IMR-90 (cell line): ENCODE measurements around the gene MYL12B. TPM values are rescaled to one million over a fixed set of nuclear protein-coding genes. Genes with fewer than 3 reads are reported as not detected.

Source experiments
- ATAC-seq: fragments of 200-7000 bp; cut with Tn5 transposase; 2 replicates; pipeline ENCODE4 v1.9.1; 2020; ENCODE audit warnings: low read depth, mild to moderate bottlenecking, moderate library complexity
- BruUV-seq: library from RNA; stranded (reverse); fragments of 400-500 nt; replicated peaks from 2 replicates; lab custom pipeline; 2021; lab: Mats Ljungman, UMichigan
- CTCF ChIA-PET: fragments of 300-600 bp; formaldehyde crosslinking; extraction: SDS; loops from one replicate; lab custom pipeline; 2021; ENCODE audit warnings: antibody characterized with exemption; lab: Yijun Ruan, JAX
- POLR2A ChIA-PET: fragments of 300-600 bp; sonication (Branson Sonifier 250); formaldehyde crosslinking; loops from one replicate; lab custom pipeline; 2022; ENCODE audit warnings: antibody characterized with exemption; ENCODE audit not compliant: unreplicated experiment; lab: Charles Lee
- DNase-seq: peaks from one replicate; pipeline ENCODE4 v3.0.0; 2013
- H2AFZ ChIP-seq: replicated peaks from 2 replicates; pipeline ENCODE3; 2013; ENCODE audit warnings: low read length, mild to moderate bottlenecking; ENCODE audit not compliant: poor library complexity
- H2AK5ac ChIP-seq: 2 replicates; pipeline ENCODE4 v1.6.1; 2013; ENCODE audit warnings: low read depth, low read length, inconsistent platforms
- H2AK9ac ChIP-seq: replicated peaks from 2 replicates; pipeline ENCODE3; 2013; ENCODE audit warnings: mild to moderate bottlenecking, low read depth, low read length, moderate library complexity; ENCODE audit not compliant: poor library complexity
- H2BK120ac ChIP-seq: 2 replicates; pipeline ENCODE4 v1.6.1; 2013; ENCODE audit warnings: low read depth, low read length, inconsistent platforms
- H2BK15ac ChIP-seq: 3 replicates; pipeline ENCODE4 v1.6.1; 2013; ENCODE audit warnings: low read depth, low read length, inconsistent platforms
- H2BK20ac ChIP-seq: 2 replicates; pipeline ENCODE4 v1.6.1; 2013; ENCODE audit warnings: low read depth, mild to moderate bottlenecking, inconsistent platforms, low read length, moderate library complexity
- H2BK5ac ChIP-seq: 2 replicates; pipeline ENCODE4 v1.6.1; 2013; ENCODE audit warnings: mild to moderate bottlenecking, low read depth, low read length, inconsistent platforms; ENCODE audit not compliant: poor library complexity, severe bottlenecking
- H3K14ac ChIP-seq: replicated peaks from 2 replicates; pipeline ENCODE4 v1.6.1; 2013; ENCODE audit warnings: low read depth, low read length, inconsistent platforms
- H3K18ac ChIP-seq: 2 replicates; pipeline ENCODE4 v1.6.1; 2013; ENCODE audit warnings: low read depth, low read length, control low read depth
- H3K23ac ChIP-seq: 2 replicates; pipeline ENCODE4 v1.6.1; 2013; ENCODE audit warnings: low read depth, low read length, inconsistent platforms
- H3K27ac ChIP-seq: 2 replicates; pipeline ENCODE4 v1.5.1; 2013; ENCODE audit warnings: mild to moderate bottlenecking, control low read depth, low read length; ENCODE audit not compliant: insufficient read depth
- H3K27me3 ChIP-seq: 2 replicates; pipeline ENCODE4 v1.6.1; 2013; ENCODE audit warnings: low read length; ENCODE audit not compliant: control insufficient read depth, insufficient read depth
- H3K36me3 ChIP-seq: 2 replicates; pipeline ENCODE4 v1.6.1; 2013; ENCODE audit warnings: low read length, mixed read lengths; ENCODE audit not compliant: control insufficient read depth, insufficient read depth
- H3K4ac ChIP-seq: 2 replicates; pipeline ENCODE4 v1.6.1; 2013; ENCODE audit warnings: low read depth, low read length, inconsistent platforms
- H3K4me1 ChIP-seq: 2 replicates; pipeline ENCODE4 v1.6.1; 2013; ENCODE audit warnings: low read length, mixed read lengths; ENCODE audit not compliant: control insufficient read depth, insufficient read depth
- H3K4me2 ChIP-seq: 2 replicates; pipeline ENCODE4 v1.6.1; 2013; ENCODE audit warnings: low read depth, mild to moderate bottlenecking, control low read depth, low read length, moderate library complexity
- H3K4me3 ChIP-seq: 2 replicates; pipeline ENCODE4 v1.5.1; 2013; ENCODE audit warnings: low read depth, mild to moderate bottlenecking, control low read depth, low read length, moderate library complexity; ENCODE audit not compliant: insufficient read depth
- H3K56ac ChIP-seq: 2 replicates; pipeline ENCODE4 v1.6.1; 2013; ENCODE audit warnings: low read length, inconsistent platforms; ENCODE audit not compliant: insufficient read depth; ENCODE audit errors: extremely low read depth
- H3K79me1 ChIP-seq, 2 experiments: 2 replicates each; pipeline ENCODE4 v1.6.1; 2013; ENCODE audit warnings: low read length in 2 of 2, inconsistent platforms in 1 of 2, low read depth in 1 of 2
- H3K9ac ChIP-seq: 2 replicates; pipeline ENCODE4 v1.6.1; 2013; ENCODE audit warnings: low read depth, low read length, control low read depth
- H3K9me1 ChIP-seq: 2 replicates; pipeline ENCODE4 v1.6.1; 2013; ENCODE audit warnings: low read length, inconsistent platforms; ENCODE audit not compliant: insufficient read depth
- H3K9me3 ChIP-seq: 2 replicates; pipeline ENCODE4 v1.6.1; 2013; ENCODE audit warnings: low read length; ENCODE audit not compliant: control insufficient read depth, insufficient read depth
- H4K20me1 ChIP-seq: 2 replicates; pipeline ENCODE4 v1.6.1; 2013; ENCODE audit warnings: low read length, inconsistent platforms; ENCODE audit not compliant: insufficient read depth
- H4K5ac ChIP-seq: 2 replicates; pipeline ENCODE4 v1.6.1; 2013; ENCODE audit warnings: mild to moderate bottlenecking, low read depth, low read length, control low read depth
- H4K8ac ChIP-seq, 2 experiments: 2 replicates each; pipeline ENCODE4 v1.6.1; 2013; ENCODE audit warnings: low read depth in 2 of 2, low read length in 2 of 2, control low read depth in 1 of 2, inconsistent platforms in 1 of 2
- H4K91ac ChIP-seq: 2 replicates; pipeline ENCODE4 v1.6.1; 2013; ENCODE audit warnings: low read depth, low read length, inconsistent platforms; ENCODE audit not compliant: insufficient read depth
- RCOR1 ChIP-seq: IDR thresholded peaks from 2 replicates; pipeline ENCODE4 v1.6.1; 2012; ENCODE audit warnings: mild to moderate bottlenecking, low read length, improper control_type of control experiment; ENCODE audit not compliant: insufficient replicate concordance
- WGBS, 2 experiments: methylation state at CpG; one replicate each; pipeline versions ENCODE4 v1.1.5 to v1.1.7; 2013; ENCODE audit warnings: missing lambda C conversion rate in 2 of 2; ENCODE audit not compliant: insufficient read length in 1 of 2; ENCODE audit errors: extremely low coverage in 2 of 2; 5-methylcytosine and 5-hydroxymethylcytosine counted together
- dilution Hi-C: fragments of 300-500 bp; cut with HindIII; formaldehyde crosslinking; loops from one replicate; pipeline ENCODE4 v1.14.3; 2018; ENCODE audit warnings: low sequenced_read_pairs; ENCODE audit not compliant: unreplicated experiment
- in situ Hi-C: fragments of 300-500 bp; cut with MboI; formaldehyde crosslinking; loops from 3 replicates; pipeline ENCODE4 v1.14.3; 2019; ENCODE audit warnings: low sequenced_read_pairs, inconsistent platforms, mixed read lengths
- intact Hi-C: fragments of 100-400 bp; cut with micrococcal nuclease; formaldehyde crosslinking; loops from 2 replicates; pipeline ENCODE4 v1.10.0; 2022
- polyA plus RNA-seq, 3 experiments: library from polyadenylated mRNA; depleted of rRNA; stranded (reverse); fragments of >200 nt; gene quantifications; 2 replicates each; pipeline ENCODE4 v1.2.3, GENCODE V29; 2012; ENCODE audit warnings: low replicate concordance in 1 of 3
- total RNA-seq: library from RNA; depleted of rRNA; stranded (reverse); fragments of >200 nt; gene quantifications from 2 replicates; pipeline ENCODE4 v1.2.3, GENCODE V29; 2012

Gene MYL12B
- total and polyA plus RNA-seq, 2 of the 4 experiments (the other 2 are of a cell fraction): 692 to 816 TPM

DNA sequence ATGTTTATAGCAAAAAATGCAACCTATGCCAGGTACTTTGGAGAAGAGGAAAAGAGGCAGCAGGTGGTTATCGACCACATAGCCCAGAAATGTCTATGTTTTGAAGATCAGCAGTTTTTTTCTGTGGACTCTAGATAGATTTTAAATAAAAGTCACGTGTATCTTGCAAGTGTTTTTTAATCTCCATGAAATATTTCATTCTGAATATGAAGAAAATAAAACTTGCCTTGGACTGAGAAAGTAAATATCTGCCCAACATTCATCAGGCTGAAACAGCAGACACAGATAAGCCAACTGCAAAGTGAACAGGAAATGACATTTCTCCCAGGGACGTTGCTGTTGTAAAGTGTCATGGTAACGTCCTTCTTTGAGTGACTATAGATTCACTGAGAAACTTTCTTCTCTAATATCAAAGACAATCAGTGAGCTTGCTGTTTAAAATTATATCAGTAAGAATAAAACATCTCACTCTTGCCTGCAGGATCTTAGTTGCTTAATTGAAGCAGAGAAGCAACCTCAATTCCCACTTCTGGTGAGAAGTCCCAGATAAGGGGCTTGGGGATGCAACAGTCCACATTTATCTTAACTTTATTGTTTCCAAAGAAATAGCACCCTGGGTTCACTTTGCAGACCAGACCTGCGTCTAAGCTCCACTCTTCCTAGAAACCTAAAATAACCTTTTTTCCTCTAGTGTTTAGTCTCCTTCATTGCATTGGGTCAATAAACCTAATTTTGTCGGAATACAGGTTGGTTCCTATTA is 48.5 kb upstream of the MYL12B start:
- Histone ChIP-seq H3K36me3 (no peaks in the 10 kb centered on the region), H3K14ac (no peak overlapping the region), H3K18ac (no peak overlapping the region), H2BK20ac (no peak overlapping the region), H2BK120ac (no peak overlapping the region), H3K27me3 (no peaks in the 10 kb centered on the region), H4K5ac (no peak overlapping the region), H3K4me1 (no peaks in the 10 kb centered on the region; the same call in 1 of the 2 replicates), H3K9me1 (peaks cover 6% of the 10 kb centered on the region), H2BK5ac (no peak overlapping the region), H3K56ac (no peak overlapping the region), H3K4me3 (no peak overlapping the region), H4K91ac (no peak overlapping the region), H3K4ac (no peak overlapping the region), H2AFZ (no peak overlapping the region), H3K79me1 (no peaks in the 10 kb centered on the region), H4K20me1 (no peaks in the 10 kb centered on the region), H3K27ac (no peak overlapping the region), H2BK15ac (no peak overlapping the region), H3K9me3 (no peaks in the 10 kb centered on the region), H3K9ac (no peak overlapping the region), H2AK5ac (no peak overlapping the region), H4K8ac (no peak overlapping the region), H3K23ac (no peak overlapping the region), H2AK9ac (no peak overlapping the region), H3K4me2 (no peak overlapping the region)
- no peak for ATAC-seq
- in situ Hi-C loops: no loop called here
- no CpG with 5 or more reads among the region's 6 CpGs for WGBS, 2 experiments
- no peak for TF ChIP-seq RCOR1
- dilution Hi-C loops: no loop called here
- no TSS peak for BruUV-seq
- intact Hi-C loops: no loop called here
- no peak for DNase-seq
- CTCF ChIA-PET: no interaction called here
- POLR2A ChIA-PET: no interaction called here
